Measurements from ENCODE around the gene AGL. TPM values are rescaled to one million over a fixed set of nuclear protein-coding genes. Genes with fewer than 3 reads are reported as not detected.

AGL gene
- total and polyA plus RNA-seq, 10 of the 15 experiments (the other 5 are each of a cell fraction or from before 2014, with no cell fraction given) = 5.6 to 21.6 (median 13.7) TPM

- no peak for TF ChIP-seq CREB1 (IDR thresholded peaks at IDR 0.05; ENCODE audit: low read depth)
- TF ChIP-seq ZNF384 (IDR thresholded peaks at IDR 0.05; ENCODE audit: borderline replicate concordance, low read depth, low read length) = no peak
- TF ChIP-seq HDAC2 (IDR thresholded peaks at IDR 0.05) = no peak
- TF ChIP-seq ZNF592 (IDR thresholded peaks at IDR 0.05) = no peak
- no peak for TF ChIP-seq SUPT20H (IDR thresholded peaks at IDR 0.05; ENCODE audit: borderline replicate concordance, control insufficient read depth, low read depth, low read length)
- TF ChIP-seq WRNIP1 (IDR thresholded peaks at IDR 0.05; ENCODE audit: borderline replicate concordance, low read depth, low read length) = no peak
- no peak for TF ChIP-seq NR2C1 (IDR thresholded peaks at IDR 0.05)
- TF ChIP-seq NRF1 (conservative IDR thresholded peaks at IDR 0.05; ENCODE audit: low read depth, low read length) = no peak
- TF ChIP-seq POLR2A (IDR thresholded peaks at IDR 0.05; ENCODE audit: low read depth, low read length) = no peak
- no peak for TF ChIP-seq LARP7 (IDR thresholded peaks at IDR 0.05)
- no peak for TF ChIP-seq JUNB (IDR thresholded peaks at IDR 0.05)
- Histone ChIP-seq H3K27ac (ENCODE audit: control insufficient read depth, insufficient read depth) (no peak overlapping the region), H3K9ac (ENCODE audit: control insufficient read depth, insufficient read depth, low read length) (no peak overlapping the region), H3K27me3 (replicated peaks in 1 of 2; ENCODE audit: control insufficient read depth in 2 of 2, insufficient read depth in 2 of 2, low read length in 1 of 2) (no peaks in the 10 kb centered on the region), H4K20me1 (ENCODE audit: control insufficient read depth, insufficient read depth) (no peaks in the 10 kb centered on the region), H3K4me3 (no peak overlapping the region), H3K4me1 (ENCODE audit: control insufficient read depth, insufficient read depth, low read length) (no peaks in the 10 kb centered on the region), H2AFZ (ENCODE audit: control insufficient read depth, low read depth, low read length) (no peak overlapping the region), H3K9me3 (replicated peaks; ENCODE audit: control insufficient read depth, insufficient read depth, low read length) (no peaks in the 10 kb centered on the region), H3K4me2 (ENCODE audit: control insufficient read depth, insufficient read depth) (no peak overlapping the region), H3K36me3 (ENCODE audit: control insufficient read depth in 2 of 2, insufficient read depth in 2 of 2, low read length in 1 of 2) (no peaks in the 10 kb centered on the region), H3K79me2 (ENCODE audit: control insufficient read depth, insufficient read depth, low read length) (no peaks in the 10 kb centered on the region)
- 86% methylated on average over 3 of the region's 3 CpGs for WGBS (ENCODE audit: insufficient coverage, insufficient replicate concordance, low lambda C conversion rate, missing lambda C conversion rate)
- BruUV-seq (replicated peaks) = no TSS peak
- CTCF ChIA-PET = interaction anchor here (0.5 to 1.7 kb wide), 2 partner anchors 219 to 645 kb away, joined by 3 to 10 read pairs; no protein-coding TSS in a partner anchor
- intact Hi-C loops (cut with micrococcal nuclease; ENCODE audit: unreplicated experiment) = loop anchor here (5.0 kb wide), 1 partner anchor 48 kb away; no protein-coding TSS in a partner anchor
- no peak for FAIRE-seq
- RAD21 ChIA-PET (ENCODE audit: unreplicated experiment) = no interaction called here
- in situ Hi-C loops (cut with MboI) = loop anchor here (5.0 kb wide), 2 partner anchors 643 to 1053 kb away; no protein-coding TSS in a partner anchor
- no peak for ATAC-seq
- no peak for DNase-seq (ENCODE audit: low read depth, low spot score)
- SMC1A ChIA-PET (ENCODE audit: uncharacterized antibody, unreplicated experiment) = no interaction called here
- POLR2A ChIA-PET = no interaction called here
Measured at GRCh38 chr1:99814373-99814900, 35.7 kb upstream of the AGL start.

Data from GM12878 (cell line).